GM06990 (cell line): ENCODE measurements around the gene TXNL1.

ENCODE experiments used
- DNase-seq: peaks from one replicate; pipeline ENCODE4 v3.0.0-alpha.2; 2011; ENCODE audit not compliant: insufficient read length; ENCODE audit errors: extremely low read depth
- H3K27me3 ChIP-seq: replicated peaks from 2 replicates; pipeline ENCODE4 v1.6.0; 2011; ENCODE audit warnings: low read length; ENCODE audit not compliant: control insufficient read depth, insufficient read depth
- H3K36me3 ChIP-seq: 2 replicates; pipeline ENCODE4 v1.5.1; 2011; ENCODE audit warnings: low read length; ENCODE audit not compliant: control insufficient read depth, insufficient read depth
- H3K4me3 ChIP-seq: replicated peaks from 2 replicates; pipeline ENCODE4 v1.5.1; 2011; ENCODE audit warnings: low read depth, mild to moderate bottlenecking, control low read depth, low read length
- CTCF ChIP-seq: IDR thresholded peaks from 2 replicates; pipeline ENCODE4 v1.5.1; 2011; ENCODE audit warnings: low read length, control low read depth, mild to moderate bottlenecking, inconsistent platforms; ENCODE audit not compliant: insufficient read depth, poor library complexity, severe bottlenecking

Gene TXNL1

DNA sequence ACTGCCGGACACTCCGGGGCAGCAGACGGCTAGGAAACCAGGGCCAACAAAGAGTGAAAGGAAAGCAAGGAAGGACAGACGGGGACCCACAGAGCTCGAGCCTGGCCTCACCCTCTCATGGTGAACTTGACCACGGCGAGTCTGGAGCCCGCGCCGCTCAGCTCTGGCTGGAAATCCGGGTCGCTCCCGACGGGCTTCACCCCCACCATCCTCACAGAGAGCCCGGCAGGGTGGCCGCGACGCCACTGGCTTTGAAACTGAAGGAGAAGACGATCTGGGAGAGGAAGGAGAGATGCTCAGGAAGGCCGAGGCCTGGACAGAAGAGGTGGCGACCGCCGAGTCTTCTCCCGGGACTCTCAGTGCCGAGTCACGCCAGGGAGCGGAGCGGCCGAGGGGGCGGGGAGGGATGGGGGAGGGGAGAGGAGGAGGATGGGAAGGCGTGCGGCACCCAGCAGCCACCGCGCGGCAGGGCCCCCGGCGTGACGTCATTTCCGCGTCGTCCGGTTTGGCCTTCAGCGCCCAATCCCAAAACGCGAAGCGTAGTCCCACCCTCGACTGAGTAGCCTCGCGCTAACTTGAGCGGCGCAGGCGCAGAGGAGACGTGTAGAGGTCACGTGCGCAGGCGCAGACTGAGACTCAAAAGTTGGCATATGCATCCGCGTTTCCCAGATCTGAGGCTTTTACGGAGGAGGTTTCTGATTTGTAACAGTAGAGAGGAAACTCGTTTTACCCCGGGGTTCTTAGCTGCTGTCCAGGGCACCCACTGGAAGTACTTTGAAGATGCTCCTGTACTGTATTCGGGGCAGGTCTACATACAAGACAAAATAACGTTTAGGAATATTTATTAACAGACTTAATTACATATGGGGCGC lies at the start of gene TXNL1:
Gene TXNL1, minus strand, starts transcription at position 361 of the 872 bp plus-strand sequence. Its CDS starts 152 bp downstream, at position 209.
- peak; percentile 98 for DNase-seq
- no peaks in the 10 kb centered on the region for H3K27me3 ChIP-seq
- peaks cover 2% of the 10 kb centered on the region; the same call in 1 of the 2 replicates for H3K36me3 ChIP-seq

GRCh38 chr18:56684277-56684676 lies 45.9 kb upstream of the TXNL1 start:
- Histone ChIP-seq H3K4me3 (no peak overlapping the region), H3K27me3 (no peaks in the 10 kb centered on the region), H3K36me3 (no peaks in the 10 kb centered on the region; the same call in 1 of the 2 replicates)
- no peak for TF ChIP-seq CTCF
- no peak for DNase-seq

More for the DNA sequence above, at the start of gene TXNL1:
- H3K4me3 ChIP-seq, result peak within 1 kb of the TSS; percentile 98
- no peak for TF ChIP-seq CTCF

DNA sequence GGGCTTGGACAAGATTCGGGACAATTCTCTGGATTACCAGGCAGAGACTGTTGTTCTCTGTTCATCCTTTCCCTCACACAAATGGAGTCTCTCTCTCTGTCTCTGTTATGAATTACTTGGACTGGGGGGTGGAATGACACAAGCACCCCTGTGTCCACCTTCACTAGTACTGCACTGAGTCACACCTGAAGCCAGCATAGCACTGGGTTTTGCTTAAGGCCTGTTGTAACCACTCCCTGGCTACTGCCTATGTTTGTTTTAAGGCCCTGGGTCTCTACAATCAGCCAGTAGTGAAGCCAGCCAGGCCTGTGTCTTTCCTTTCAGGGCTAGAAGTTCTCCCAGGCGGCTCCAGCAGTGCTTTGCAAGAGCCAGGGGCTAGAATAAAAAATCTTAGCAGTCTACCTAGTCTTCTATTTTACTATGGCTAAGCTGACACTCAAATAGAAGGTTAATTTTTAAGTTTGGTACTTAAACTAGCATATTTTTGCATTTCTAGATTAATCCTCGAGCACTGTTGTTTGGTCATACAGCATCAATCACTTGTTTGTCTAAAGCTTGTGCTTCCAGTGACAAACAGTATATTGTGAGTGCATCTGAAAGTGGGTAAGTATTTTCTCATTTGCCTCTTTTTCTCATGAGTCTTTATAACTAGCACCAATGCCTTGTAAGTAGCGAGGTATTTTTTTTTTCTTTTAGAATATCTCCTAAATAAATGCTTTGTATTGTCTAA lies 40.6 kb upstream of the TXNL1 start:
- TF ChIP-seq CTCF, result no peak

GRCh38 chr18:56676639-56677038 lies 38.2 kb upstream of the TXNL1 start:
- TF ChIP-seq CTCF, result no peak
- no peak for DNase-seq
- H3K4me3 ChIP-seq, result no peak overlapping the region
- H3K27me3 ChIP-seq, result no peaks in the 10 kb centered on the region
- H3K36me3 ChIP-seq, result no peaks in the 10 kb centered on the region

More for the DNA sequence above, 40.6 kb upstream of the TXNL1 start:
- no peak for DNase-seq
- no peaks in the 10 kb centered on the region for H3K36me3 ChIP-seq
- H3K27me3 ChIP-seq, result no peaks in the 10 kb centered on the region
- no peak overlapping the region for H3K4me3 ChIP-seq

GRCh38 chr18:56672981-56673380 lies 34.6 kb upstream of the TXNL1 start:
- no peak for DNase-seq

More at GRCh38 chr18:56672981-56673380, 34.6 kb upstream of the TXNL1 start:
- Histone ChIP-seq H3K36me3 (no peaks in the 10 kb centered on the region), H3K4me3 (no peak overlapping the region), H3K27me3 (no peaks in the 10 kb centered on the region)
- no peak for TF ChIP-seq CTCF
